ENCODE results near the gene CHN1.
A peak's percentile ranks its signal among the peaks of the same experiment; 100 is the strongest.

Gene CHN1

DNA sequence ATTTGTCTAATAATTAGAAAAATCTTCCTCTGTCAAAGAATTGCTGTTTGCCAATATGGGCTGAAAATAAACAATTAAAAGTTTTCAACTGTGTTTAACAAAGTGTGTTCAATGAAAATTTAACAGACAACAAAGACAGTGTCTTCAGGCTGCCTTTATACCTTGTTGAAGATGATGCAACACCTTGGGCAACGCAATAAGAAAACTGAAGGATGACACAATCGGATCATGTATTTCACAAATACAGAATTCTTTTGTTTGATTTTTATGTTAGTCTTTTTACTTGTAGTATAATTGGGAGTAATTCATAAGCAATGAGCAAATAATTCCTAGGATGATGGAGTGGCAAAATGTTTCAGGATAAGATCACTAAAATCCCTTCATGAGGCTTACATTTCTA is 27.8 kb downstream of the CHN1 start:
- Histone ChIP-seq H3K36me3 (ENCODE audit: control insufficient read depth in 1 of 2, insufficient read depth in 2 of 2, low read depth in 1 of 2, low read length in 2 of 2) (no peaks in the 10 kb centered on the region), H3K4me1 (ENCODE audit: control insufficient read depth, insufficient read depth, low read depth, low read length) (peaks cover 3% of the 10 kb centered on the region), H2AK5ac (ENCODE audit: low read length, severe bottlenecking) (no peak overlapping the region), H4K91ac (ENCODE audit: low read length) (no peak overlapping the region), H2BK120ac (ENCODE audit: low read depth, low read length) (no peak overlapping the region), H3K9ac (ENCODE audit: low read length) (no peak overlapping the region), H2BK15ac (ENCODE audit: low read depth, poor library complexity, severe bottlenecking) (no peak overlapping the region), H4K8ac (ENCODE audit: low read length) (no peak overlapping the region), H3K23ac (ENCODE audit: low read length in 2 of 2) (no peak overlapping the region), H3K14ac (ENCODE audit: low read length in 2 of 2) (no peak overlapping the region), H3K4ac (ENCODE audit: low read depth in 1 of 2, low read length in 2 of 2) (no peak overlapping the region), H3K4me3 (ENCODE audit: insufficient read depth in 1 of 2, low read depth in 1 of 2, low read length in 2 of 2) (no peak overlapping the region), H3K27ac (ENCODE audit: low read length, poor library complexity, severe bottlenecking) (no peak overlapping the region), H3K18ac (ENCODE audit: low read depth in 1 of 2, low read length in 2 of 2) (no peak overlapping the region), H2BK5ac (ENCODE audit: low read depth, low read length, poor library complexity, severe bottlenecking) (no peak overlapping the region), H3K9me3 (ENCODE audit: control insufficient read depth, low read length) (no peaks in the 10 kb centered on the region), H3K27me3 (ENCODE audit: control insufficient read depth in 1 of 2, insufficient read depth in 1 of 2, low read length in 2 of 2) (no peaks in the 10 kb centered on the region), H2BK12ac (ENCODE audit: low read length in 2 of 2) (no peak overlapping the region), H2AFZ (ENCODE audit: low read depth, low read length) (no peak overlapping the region), H3K79me1 (replicated peaks; ENCODE audit: low read length, poor library complexity, severe bottlenecking) (no peaks in the 10 kb centered on the region), H3K4me2 (ENCODE audit: low read length, poor library complexity, severe bottlenecking) (no peak overlapping the region)
- no CpG with 5 or more reads among the region's 2 CpGs for WGBS
- no peak for DNase-seq

- H2AK5ac ChIP-seq (ENCODE audit: low read length, severe bottlenecking): no peak overlapping the region
- H3K9ac ChIP-seq (ENCODE audit: low read length): no peak overlapping the region
- H2BK5ac ChIP-seq (ENCODE audit: low read depth, low read length, poor library complexity, severe bottlenecking): no peak overlapping the region
- no peak overlapping the region for H3K18ac ChIP-seq (ENCODE audit: low read depth in 1 of 2, low read length in 2 of 2)
- no peaks in the 10 kb centered on the region for H3K27me3 ChIP-seq (ENCODE audit: control insufficient read depth in 1 of 2, insufficient read depth in 1 of 2, low read length in 2 of 2)
- H3K4me1 ChIP-seq (ENCODE audit: control insufficient read depth, insufficient read depth, low read depth, low read length): peaks cover 3% of the 10 kb centered on the region
- H2AFZ ChIP-seq (ENCODE audit: low read depth, low read length): no peak overlapping the region
- no peaks in the 10 kb centered on the region for H3K36me3 ChIP-seq (ENCODE audit: control insufficient read depth in 1 of 2, insufficient read depth in 2 of 2, low read depth in 1 of 2, low read length in 2 of 2)
- no peak overlapping the region for H3K4ac ChIP-seq (ENCODE audit: low read depth in 1 of 2, low read length in 2 of 2)
- no peak overlapping the region for H2BK15ac ChIP-seq (ENCODE audit: low read depth, poor library complexity, severe bottlenecking)
- no peak overlapping the region for H3K27ac ChIP-seq (ENCODE audit: low read length, poor library complexity, severe bottlenecking)
- H4K8ac ChIP-seq (ENCODE audit: low read length): no peak overlapping the region
- H2BK120ac ChIP-seq (ENCODE audit: low read depth, low read length): no peak overlapping the region
- no peaks in the 10 kb centered on the region for H3K79me1 ChIP-seq (replicated peaks; ENCODE audit: low read length, poor library complexity, severe bottlenecking)
- no peak overlapping the region for H3K4me2 ChIP-seq (ENCODE audit: low read length, poor library complexity, severe bottlenecking)
- H3K4me3 ChIP-seq (ENCODE audit: insufficient read depth in 1 of 2, low read depth in 1 of 2, low read length in 2 of 2): no peak overlapping the region
- WGBS: 51% methylated on average over 3 of the region's 4 CpGs
- H2BK12ac ChIP-seq (ENCODE audit: low read length in 2 of 2): no peak overlapping the region
- H3K23ac ChIP-seq (ENCODE audit: low read length in 2 of 2): no peak overlapping the region
- H4K91ac ChIP-seq (ENCODE audit: low read length): no peak overlapping the region
- no peak overlapping the region for H3K14ac ChIP-seq (ENCODE audit: low read length in 2 of 2)
- no peaks in the 10 kb centered on the region for H3K9me3 ChIP-seq (ENCODE audit: control insufficient read depth, low read length)
- no peak for DNase-seq
Measured at GRCh38 chr2:174974131-174974530, 31.1 kb downstream of the CHN1 start.

- no peak overlapping the region for H3K23ac ChIP-seq (ENCODE audit: low read length in 2 of 2)
Measured at GRCh38 chr2:174972924-174973323, 32.3 kb downstream of the CHN1 start.

GRCh38 chr2:174971868-174972781 is 33.1 kb downstream of the CHN1 start:
- no peak overlapping the region for H3K4me2 ChIP-seq (ENCODE audit: low read length, poor library complexity, severe bottlenecking)
- H3K14ac ChIP-seq (ENCODE audit: low read length in 2 of 2): no peak overlapping the region
- peak overlapping the region; percentile 24 for H3K9ac ChIP-seq (ENCODE audit: low read length)
- no peak overlapping the region for H4K8ac ChIP-seq (ENCODE audit: low read length)
- no peak overlapping the region for H3K4ac ChIP-seq (ENCODE audit: low read depth in 1 of 2, low read length in 2 of 2)
- H3K79me1 ChIP-seq (replicated peaks; ENCODE audit: low read length, poor library complexity, severe bottlenecking): no peaks in the 10 kb centered on the region
- H3K4me1 ChIP-seq (ENCODE audit: control insufficient read depth, insufficient read depth, low read depth, low read length): peaks cover 3% of the 10 kb centered on the region
- no peak overlapping the region for H2AFZ ChIP-seq (ENCODE audit: low read depth, low read length)
- 7% methylated on average over 5 of the region's 7 CpGs for WGBS
- H2BK15ac ChIP-seq (ENCODE audit: low read depth, poor library complexity, severe bottlenecking): no peak overlapping the region
- H4K91ac ChIP-seq (ENCODE audit: low read length): no peak overlapping the region
- H3K18ac ChIP-seq (ENCODE audit: low read depth in 1 of 2, low read length in 2 of 2): no peak overlapping the region
- H3K4me3 ChIP-seq (ENCODE audit: insufficient read depth in 1 of 2, low read depth in 1 of 2, low read length in 2 of 2): no peak overlapping the region
- no peaks in the 10 kb centered on the region for H3K27me3 ChIP-seq (ENCODE audit: control insufficient read depth in 1 of 2, insufficient read depth in 1 of 2, low read length in 2 of 2)
- peak; percentile 53 for DNase-seq
- peak overlapping the region in 1 of 2 experiments; percentile 66 for H2BK12ac ChIP-seq (ENCODE audit: low read length in 2 of 2)
- no peaks in the 10 kb centered on the region for H3K36me3 ChIP-seq (ENCODE audit: control insufficient read depth in 1 of 2, insufficient read depth in 2 of 2, low read depth in 1 of 2, low read length in 2 of 2)
- peak overlapping the region; percentile 91 for H3K27ac ChIP-seq (ENCODE audit: low read length, poor library complexity, severe bottlenecking)
- H3K9me3 ChIP-seq (ENCODE audit: control insufficient read depth, low read length): no peaks in the 10 kb centered on the region
- peak overlapping the region; percentile 53 for H2AK5ac ChIP-seq (ENCODE audit: low read length, severe bottlenecking)
- H2BK5ac ChIP-seq (ENCODE audit: low read depth, low read length, poor library complexity, severe bottlenecking): peak overlapping the region; percentile 35
- no peak overlapping the region for H3K23ac ChIP-seq (ENCODE audit: low read length in 2 of 2)
- H2BK120ac ChIP-seq (ENCODE audit: low read depth, low read length): no peak overlapping the region

More at GRCh38 chr2:174972924-174973323, 32.3 kb downstream of the CHN1 start:
- Histone ChIP-seq H3K18ac (ENCODE audit: low read depth in 1 of 2, low read length in 2 of 2) (no peak overlapping the region), H3K27me3 (ENCODE audit: control insufficient read depth in 1 of 2, insufficient read depth in 1 of 2, low read length in 2 of 2) (no peaks in the 10 kb centered on the region), H2AFZ (ENCODE audit: low read depth, low read length) (no peak overlapping the region), H3K36me3 (ENCODE audit: control insufficient read depth in 1 of 2, insufficient read depth in 2 of 2, low read depth in 1 of 2, low read length in 2 of 2) (no peaks in the 10 kb centered on the region), H2BK15ac (ENCODE audit: low read depth, poor library complexity, severe bottlenecking) (no peak overlapping the region), H3K4me1 (ENCODE audit: control insufficient read depth, insufficient read depth, low read depth, low read length) (peaks cover 3% of the 10 kb centered on the region), H3K4me3 (ENCODE audit: insufficient read depth in 1 of 2, low read depth in 1 of 2, low read length in 2 of 2) (no peak overlapping the region), H3K4me2 (ENCODE audit: low read length, poor library complexity, severe bottlenecking) (no peak overlapping the region), H2AK5ac (ENCODE audit: low read length, severe bottlenecking) (no peak overlapping the region), H2BK12ac (ENCODE audit: low read length in 2 of 2) (no peak overlapping the region), H3K9ac (ENCODE audit: low read length) (peak overlapping the region; percentile 24), H3K14ac (ENCODE audit: low read length in 2 of 2) (no peak overlapping the region), H3K9me3 (ENCODE audit: control insufficient read depth, low read length) (no peaks in the 10 kb centered on the region), H4K91ac (ENCODE audit: low read length) (no peak overlapping the region), H4K8ac (ENCODE audit: low read length) (no peak overlapping the region), H3K79me1 (replicated peaks; ENCODE audit: low read length, poor library complexity, severe bottlenecking) (no peaks in the 10 kb centered on the region), H2BK120ac (ENCODE audit: low read depth, low read length) (no peak overlapping the region), H3K27ac (ENCODE audit: low read length, poor library complexity, severe bottlenecking) (peak overlapping the region; percentile 69), H2BK5ac (ENCODE audit: low read depth, low read length, poor library complexity, severe bottlenecking) (no peak overlapping the region), H3K4ac (ENCODE audit: low read depth in 1 of 2, low read length in 2 of 2) (no peak overlapping the region)
- peak; percentile 54 for DNase-seq
